Posterior vena cava (tissue), 2 donors: ENCODE results near the gene CAMTA1. TPM values are rescaled to one million over a fixed set of nuclear protein-coding genes. Genes with fewer than 3 reads are reported as not detected.

Experiments
- DNase-seq: peaks from one replicate; pipeline ENCODE4 v3.0.0-alpha.2; 2020; ENCODE audit warnings: low spot score
- intact Hi-C, 2 donors: fragments of 100-400 bp; cut with DNase I; formaldehyde crosslinking; loops; one replicate each; pipeline versions ENCODE4 v1.14.1 to v1.14.2; 2022 to 2023
- total RNA-seq, 2 donors: library from RNA; stranded (reverse); fragmentation: NEBNext Ultra II Directional; extraction: Animal tissue kit (Norgen Biotek cat#: 25700); gene quantifications; one replicate each; pipeline ENCODE4 v1.2.1, GENCODE V29; 2021
- donor health status: DM: yes; HTN: yes; CAD: no.
- donor health status: DM: yes; HTN: yes; CAD: no.

The CAMTA1 gene
- total RNA-seq, 2 donors from 2014 or later = 65.1 to 76.4 TPM

GRCh38 chr1:6867729-6868659 is 82.7 kb downstream of the CAMTA1 start:
- DNase-seq = no peak
- intact Hi-C loops = no loop called here

DNA sequence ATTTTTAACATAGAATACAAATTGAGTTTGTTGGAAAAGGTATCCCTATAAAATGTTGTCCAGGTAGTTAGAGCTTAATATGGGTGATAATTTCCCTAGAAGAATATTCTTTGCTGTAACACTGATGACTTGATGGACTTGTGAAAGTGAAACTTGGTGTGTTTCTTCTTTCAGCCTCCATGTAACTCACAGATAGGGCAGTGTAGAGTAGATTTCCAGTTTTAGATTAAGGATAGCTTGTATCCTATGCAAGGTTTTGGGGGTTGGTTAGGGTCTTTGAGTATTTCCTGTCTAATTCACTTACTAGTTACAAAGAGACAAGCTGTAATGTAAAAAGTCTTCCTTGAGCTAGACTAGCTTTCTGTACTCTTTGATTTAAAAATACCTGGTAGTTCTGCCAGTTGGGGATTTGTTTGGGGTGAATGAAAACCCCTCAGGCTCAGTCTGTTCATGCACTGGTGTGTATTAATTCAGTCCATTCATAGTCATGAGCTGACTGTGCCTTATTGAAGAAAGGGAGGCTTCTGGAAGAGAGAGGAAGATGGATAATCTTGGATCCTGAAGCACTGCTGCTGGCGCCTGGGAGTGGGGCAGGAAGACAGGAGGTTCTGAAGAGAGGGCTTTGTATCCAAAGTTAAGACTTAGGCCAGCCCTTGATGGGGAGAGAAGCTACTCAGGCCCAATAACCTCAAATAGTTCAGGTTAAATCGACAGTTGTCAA is 83.6 kb downstream of the CAMTA1 start:
- DNase-seq = no peak
- intact Hi-C loops = no loop called here

DNA sequence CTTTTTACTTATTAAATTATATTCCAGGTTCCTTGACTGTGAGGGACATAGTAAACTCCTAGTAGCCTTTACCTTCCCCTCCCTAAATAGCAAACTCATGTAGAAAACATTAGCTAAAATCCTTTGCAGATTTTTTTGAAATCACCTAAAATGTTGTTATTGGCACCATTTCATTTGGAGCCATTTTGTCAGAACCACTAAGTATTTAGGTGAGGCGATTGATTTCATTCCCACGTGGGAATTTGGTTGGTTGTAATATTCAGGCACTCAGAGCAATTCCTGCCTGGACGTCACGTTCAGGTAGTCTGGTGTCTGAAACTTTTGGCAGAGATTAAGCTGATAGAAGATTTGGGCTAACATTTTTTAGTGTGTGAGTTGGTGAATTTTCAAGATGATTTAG is 84.3 kb downstream of the CAMTA1 start:
- no peak for DNase-seq
- intact Hi-C loops = no loop called here

GRCh38 chr1:6870086-6870485 is 84.8 kb downstream of the CAMTA1 start:
- intact Hi-C loops = no loop called here
- no peak for DNase-seq

DNA sequence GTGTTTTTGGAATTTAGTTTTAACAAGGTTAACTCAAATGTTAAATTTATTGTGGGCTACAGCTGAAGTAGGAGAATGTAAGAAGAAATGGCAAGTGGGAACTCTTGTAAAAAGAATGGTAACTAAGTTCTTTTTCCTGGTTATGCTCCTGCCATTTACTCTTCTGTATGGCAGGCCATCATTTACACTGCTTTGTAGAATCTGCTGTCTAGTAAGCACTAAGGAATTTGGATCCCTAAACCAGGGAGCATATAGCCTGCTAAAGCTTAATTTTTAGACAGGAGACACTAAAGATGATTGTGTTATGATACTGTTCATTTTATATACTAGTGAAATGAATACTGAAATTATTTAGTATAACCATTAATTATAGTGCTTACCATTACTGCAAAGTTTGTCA is 85.3 kb downstream of the CAMTA1 start:
- no peak for DNase-seq
- intact Hi-C loops = no loop called here

- intact Hi-C loops = no loop called here
- no peak for DNase-seq
Observed at GRCh38 chr1:6871300-6871972, 86.2 kb downstream of the CAMTA1 start.

DNA sequence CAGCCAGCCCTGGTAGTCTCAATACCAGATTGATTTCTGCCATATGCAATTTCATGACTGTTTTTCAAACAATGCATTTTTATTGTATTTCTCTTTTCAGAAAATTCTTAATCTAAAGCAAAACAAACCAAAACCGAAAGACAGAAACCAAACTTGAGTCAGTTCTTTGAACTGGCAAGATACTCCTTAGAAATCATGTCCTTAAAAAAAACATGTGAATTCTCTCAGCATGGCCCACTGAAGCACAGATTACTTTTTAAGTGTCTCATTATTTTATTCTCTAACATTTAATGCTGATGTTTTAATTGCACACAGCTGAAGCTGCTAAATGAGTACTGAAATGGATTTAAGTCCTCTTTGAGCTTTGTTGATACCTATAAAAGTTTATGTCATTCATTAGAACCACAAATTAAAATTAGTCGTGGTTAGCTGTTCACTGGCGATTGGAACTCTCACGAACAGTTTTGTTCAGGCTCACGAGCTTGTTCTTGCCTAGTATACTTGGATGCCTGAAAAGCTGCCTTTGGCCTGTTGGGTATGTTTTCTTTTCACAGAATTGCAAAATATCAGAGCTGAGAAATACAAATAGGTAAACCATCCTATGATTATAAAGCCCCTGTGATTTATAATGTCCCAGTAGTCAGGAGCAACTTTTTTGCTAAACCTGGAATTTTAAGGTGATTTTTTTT is 87.5 kb downstream of the CAMTA1 start:
- intact Hi-C loops = no loop called here
- DNase-seq = no peak

DNA sequence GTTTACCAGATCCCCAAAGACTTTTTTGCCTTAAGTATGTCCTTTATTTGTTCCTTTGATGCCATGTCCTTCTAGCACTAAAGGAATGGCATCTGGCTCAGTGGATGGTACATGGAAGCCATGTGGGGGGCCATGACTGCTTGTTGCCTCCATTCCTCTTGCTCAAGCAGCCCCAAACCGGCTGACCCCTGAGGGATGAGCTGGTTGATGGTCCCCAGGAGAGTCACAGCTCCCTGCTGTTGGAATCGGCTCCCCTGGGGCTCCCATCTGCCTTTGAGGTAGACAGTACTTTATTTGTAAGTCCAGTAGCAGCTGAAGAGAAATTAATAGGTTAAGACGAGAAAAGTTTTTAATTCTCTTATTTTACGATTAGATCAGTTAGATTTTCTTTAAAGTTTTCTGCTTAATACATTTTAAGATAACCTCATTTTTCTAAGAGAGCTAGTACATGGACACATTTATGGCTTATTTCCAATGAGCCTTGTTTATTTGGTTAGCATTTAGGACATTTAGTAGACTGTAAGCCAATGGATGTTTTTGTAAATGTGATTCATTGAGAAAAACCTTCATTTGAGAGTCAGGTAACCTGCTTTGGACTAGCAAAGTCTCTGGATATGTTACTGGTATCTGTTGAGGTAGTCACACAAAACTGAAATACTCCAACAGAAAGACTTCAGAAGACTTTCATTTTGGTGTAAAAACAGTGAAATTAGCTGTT is 88.2 kb downstream of the CAMTA1 start:
- no peak for DNase-seq

DNA sequence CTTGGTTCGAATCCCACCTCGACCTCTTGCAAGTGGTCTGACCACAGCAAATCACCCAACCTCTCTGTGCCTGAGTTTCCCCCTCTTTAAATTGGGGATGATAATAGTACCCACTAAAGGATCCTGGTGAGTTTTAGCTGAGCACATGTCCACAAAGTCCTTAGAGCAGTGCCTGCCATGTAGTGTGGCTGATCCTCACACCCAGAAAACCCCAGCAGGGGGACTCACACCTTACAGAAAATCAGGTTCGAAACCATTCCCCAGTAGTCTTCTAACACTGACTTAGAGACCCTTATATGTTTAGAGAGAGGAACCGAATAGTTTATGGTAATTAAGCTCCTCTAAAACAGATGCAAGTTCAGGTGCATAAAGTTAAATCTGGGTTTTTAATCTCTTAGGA is 89.0 kb downstream of the CAMTA1 start:
- intact Hi-C loops = no loop called here
- DNase-seq = no peak

More for the DNA sequence above, 88.2 kb downstream of the CAMTA1 start:
- intact Hi-C loops = no loop called here

- no peak for DNase-seq
- intact Hi-C loops = no loop called here
Observed at GRCh38 chr1:6880951-6881690, 95.9 kb downstream of the CAMTA1 start.

DNA sequence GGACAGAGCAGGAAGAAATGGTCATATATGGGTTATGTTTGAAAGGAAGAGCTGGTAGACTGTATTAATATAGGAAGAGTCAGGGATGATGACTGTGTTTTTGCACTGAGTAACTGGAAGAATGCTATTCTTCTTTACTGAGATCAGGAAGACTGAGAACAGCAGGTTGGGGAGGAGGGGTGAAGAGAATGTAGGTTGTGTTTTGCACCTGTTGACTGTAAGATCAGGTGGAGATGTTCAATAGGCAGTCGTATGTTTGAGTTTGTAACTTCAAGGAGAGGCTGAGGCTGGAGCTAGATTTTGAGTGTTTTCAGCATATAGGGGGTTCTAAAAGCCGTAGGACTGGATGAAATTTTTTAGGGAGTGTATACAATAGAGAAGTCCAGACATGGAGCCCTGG is 97.2 kb downstream of the CAMTA1 start:
- no peak for DNase-seq
- intact Hi-C loops = no loop called here

DNA sequence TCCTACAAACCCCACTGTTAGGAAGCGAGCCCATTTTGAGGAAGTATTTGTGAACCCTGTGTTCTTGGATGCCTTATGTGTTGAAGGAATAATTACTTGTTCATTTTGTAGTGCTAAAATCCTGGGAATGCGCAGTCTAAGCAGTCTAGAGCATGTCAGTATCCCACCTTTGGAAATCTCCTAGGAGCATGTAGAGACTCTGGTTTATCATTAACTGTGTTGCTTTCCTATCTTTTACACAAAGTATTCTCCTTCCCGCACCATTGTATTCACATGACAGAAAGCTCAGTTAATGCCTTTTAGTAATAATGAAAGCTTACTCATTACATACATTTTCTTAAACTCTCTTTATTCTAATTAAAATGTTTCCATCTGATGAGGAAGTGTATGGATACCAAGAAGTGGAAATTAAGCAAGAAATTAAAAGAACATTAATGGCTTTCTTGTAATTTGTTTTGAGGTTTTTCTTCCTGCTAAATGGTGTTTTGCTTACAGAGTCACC is 99.4 kb downstream of the CAMTA1 start:
- DNase-seq = no peak
- intact Hi-C loops = no loop called here

- intact Hi-C loops = no loop called here
- no peak for DNase-seq
Observed at GRCh38 chr1:6885426-6885825, 100.2 kb downstream of the CAMTA1 start.

DNA sequence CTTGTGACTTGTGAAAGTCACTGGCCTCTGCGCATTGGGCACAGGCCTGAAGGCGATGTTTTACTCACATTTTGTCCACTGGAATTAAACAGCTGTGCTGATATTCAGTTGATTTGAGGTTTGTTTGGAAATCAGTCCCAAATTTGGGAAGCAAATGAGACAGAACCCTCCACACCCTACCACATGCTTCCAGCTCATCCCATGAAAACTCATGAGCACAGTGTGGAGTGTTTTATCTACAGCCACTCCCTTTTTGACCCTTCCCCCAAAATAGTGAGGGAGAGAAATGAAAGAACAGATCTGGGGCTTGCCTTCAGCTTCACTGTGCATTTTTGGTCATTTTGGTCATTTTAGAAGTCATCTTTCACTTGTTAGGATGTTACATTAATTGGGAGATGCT is 101.3 kb downstream of the CAMTA1 start:
- intact Hi-C loops = no loop called here
- DNase-seq = no peak

DNA sequence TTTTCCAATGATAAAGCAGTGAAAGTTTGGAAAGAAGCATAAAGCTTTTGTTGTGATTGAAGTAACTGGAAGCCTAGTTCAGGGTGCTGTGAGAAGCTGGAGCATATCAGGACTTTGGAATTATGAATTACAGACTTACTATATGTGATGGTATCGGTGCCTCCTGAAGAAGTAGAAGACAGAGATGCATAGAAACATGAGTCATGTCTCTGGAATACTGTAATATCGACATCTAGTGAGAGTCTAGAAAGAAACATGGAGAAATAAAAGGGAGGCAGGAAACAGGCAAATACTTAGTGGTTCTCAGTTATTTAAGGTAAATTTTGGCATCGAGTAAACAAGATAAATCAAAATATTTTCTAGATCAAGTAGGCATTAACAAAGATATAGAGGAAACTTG is 103.0 kb downstream of the CAMTA1 start:
- no peak for DNase-seq
- intact Hi-C loops = no loop called here

GRCh38 chr1:6888870-6889269 is 103.6 kb downstream of the CAMTA1 start:
- intact Hi-C loops = no loop called here
- DNase-seq = no peak

GRCh38 chr1:6889875-6890480 is 104.7 kb downstream of the CAMTA1 start:
- intact Hi-C loops = loop anchor here (5.0 to 10.0 kb wide), 2 partner anchors 165 to 168 kb away; no protein-coding TSS in a partner anchor
- DNase-seq = no peak

DNA sequence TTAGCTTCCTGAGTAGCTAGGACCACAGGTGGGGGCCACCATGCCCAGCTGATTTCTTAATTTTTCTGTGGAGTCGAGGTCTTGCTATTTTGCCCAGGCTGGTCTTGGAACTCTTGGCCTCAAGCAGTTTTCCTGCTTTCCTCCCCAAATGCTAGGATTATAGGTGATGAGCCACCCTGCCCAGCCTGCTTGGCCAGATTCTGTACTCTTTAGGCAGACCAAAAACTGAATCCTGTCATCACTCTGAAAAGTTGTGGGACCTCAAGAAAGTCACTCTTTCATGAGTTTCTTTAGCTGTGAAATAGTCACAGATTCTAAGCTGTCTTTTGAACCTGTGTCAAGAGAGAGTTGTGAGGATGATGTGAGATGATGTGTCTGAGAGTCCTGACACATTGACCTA is 105.4 kb downstream of the CAMTA1 start:
- DNase-seq = no peak
- intact Hi-C loops = loop anchor here (5.0 to 10.0 kb wide), 2 partner anchors 166 to 168 kb away; no protein-coding TSS in a partner anchor
